ENCODE results near the gene PSD2.

DNA sequence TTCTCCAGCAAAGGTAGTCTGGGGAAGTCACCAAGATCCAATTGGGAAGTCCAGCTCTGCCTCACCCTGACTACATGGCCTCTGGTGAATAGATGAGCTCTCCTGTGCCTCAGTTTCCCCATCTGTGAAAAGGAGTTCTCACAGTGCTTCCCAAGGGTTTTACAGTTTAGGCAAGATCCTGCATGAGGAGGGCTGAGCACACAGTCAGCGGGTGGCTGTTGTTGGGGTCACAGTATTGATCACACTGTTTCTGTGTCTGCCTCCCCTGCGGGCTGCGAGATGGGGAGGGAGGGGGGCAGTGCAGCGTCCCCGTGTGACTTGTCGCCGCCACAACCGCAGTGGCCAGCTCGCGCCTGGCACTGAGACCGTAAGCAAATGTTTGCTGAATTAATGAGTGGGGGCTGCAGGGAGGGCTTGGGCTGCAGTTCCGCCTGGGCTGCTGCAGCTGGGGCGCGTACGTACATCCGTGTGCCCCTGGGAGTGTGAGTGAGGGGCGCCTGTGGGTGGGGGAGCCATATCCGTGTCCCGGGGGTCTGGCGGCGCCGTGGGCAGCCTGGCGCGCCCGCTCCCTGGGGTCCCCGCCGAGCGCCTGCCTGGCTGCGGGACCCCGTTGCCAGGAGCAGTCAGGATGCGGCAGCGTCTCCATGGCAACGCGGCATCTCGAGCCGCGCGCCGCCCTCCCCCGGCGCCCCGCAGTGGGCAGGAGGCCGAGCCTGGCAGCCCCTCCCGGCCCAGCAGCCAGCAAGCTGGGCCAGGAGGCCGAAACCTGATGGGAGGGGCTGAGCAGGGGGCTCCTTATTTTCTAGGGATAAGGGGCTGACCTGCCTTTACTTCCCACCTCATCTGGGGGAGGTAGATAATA, 31.4 kb upstream of the PSD2 start:
- no peak for TF ChIP-seq POLR2A (IDR thresholded peaks at IDR 0.05; ENCODE audit: low read length)
- TF ChIP-seq GATA1 (IDR thresholded peaks at IDR 0.05; ENCODE audit: low read depth, low read length): no peak

Measured in erythroblast (primary cell).